Urothelium cell line (cell line): ENCODE data around the gene ALX4.

Experiments
- DNase-seq: peaks from one replicate; pipeline ENCODE4 v3.0.0; 2011; ENCODE audit warnings: low spot score, mixed read lengths
- FAIRE-seq: peaks from 2 replicates; lab custom pipeline; 2011; peaks lifted over from hg19 to GRCh38; lab: Jason Lieb, UNC

The ALX4 gene

DNA sequence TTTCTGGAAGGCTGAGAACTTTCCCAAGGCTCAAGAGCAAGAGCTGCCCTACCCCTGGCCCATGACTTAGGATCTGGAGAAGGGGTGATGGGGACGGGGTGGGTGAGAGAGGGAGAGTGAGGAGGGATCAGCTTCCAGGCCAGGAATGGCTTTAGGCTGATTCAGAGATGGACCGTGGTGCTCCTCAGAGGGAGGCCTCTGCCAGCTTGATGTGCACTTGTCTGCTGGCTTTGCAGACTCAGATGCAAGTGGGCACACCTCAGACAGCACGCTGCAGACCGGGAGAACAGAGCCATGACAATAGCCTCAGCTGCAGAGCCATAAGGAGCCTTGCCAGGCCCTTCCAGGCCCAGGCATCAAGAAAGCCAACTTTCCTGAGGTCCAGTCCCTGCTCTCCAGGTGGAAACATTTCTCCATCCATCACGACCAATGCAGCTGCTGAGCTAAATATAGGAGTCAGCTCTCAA lies 41.3 kb downstream of the ALX4 start:
- FAIRE-seq, result no peak
- DNase-seq, result no peak

DNA sequence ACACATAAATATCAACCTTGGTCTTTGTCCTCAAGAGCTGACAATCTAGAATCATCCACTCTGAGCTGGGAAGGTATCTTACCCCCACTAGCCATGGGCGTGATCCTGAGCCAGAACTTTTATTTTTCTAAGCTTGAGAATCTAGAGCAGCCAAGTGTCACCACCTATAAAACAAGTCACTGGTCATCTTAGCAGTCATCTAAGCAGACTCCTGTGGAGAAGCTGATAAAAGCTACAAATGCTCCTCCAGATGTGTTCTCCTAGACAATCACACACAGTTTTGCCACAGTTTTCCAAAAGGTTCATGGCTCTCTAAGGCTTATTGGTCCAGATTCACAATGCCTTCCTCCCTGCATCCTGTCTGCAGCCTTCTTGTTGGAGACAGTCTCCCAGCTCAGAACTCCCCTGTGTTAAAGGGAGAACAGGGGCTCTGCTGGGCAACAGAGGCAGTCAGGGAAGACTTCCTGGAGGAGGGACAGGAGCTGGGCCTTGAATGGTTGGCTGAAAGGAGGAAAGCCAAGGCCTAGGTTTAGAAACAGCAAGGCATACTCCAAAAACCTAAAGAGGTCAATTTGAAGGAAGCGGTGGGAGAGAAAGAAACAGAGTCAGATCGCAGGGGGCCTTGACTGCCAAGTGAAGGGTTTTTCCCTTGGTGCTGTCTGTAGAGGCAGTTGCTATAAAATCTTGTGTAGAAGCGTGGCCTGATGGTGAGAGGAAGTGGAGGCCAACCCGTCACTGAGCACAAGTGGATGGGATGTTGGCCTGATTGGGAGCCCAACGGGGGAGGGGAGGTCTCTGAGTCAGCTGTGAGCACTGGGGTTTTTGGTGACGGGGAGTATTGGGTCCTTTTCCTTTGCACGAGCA lies 42.0 kb downstream of the ALX4 start:
- no peak for FAIRE-seq
- no peak for DNase-seq

DNA sequence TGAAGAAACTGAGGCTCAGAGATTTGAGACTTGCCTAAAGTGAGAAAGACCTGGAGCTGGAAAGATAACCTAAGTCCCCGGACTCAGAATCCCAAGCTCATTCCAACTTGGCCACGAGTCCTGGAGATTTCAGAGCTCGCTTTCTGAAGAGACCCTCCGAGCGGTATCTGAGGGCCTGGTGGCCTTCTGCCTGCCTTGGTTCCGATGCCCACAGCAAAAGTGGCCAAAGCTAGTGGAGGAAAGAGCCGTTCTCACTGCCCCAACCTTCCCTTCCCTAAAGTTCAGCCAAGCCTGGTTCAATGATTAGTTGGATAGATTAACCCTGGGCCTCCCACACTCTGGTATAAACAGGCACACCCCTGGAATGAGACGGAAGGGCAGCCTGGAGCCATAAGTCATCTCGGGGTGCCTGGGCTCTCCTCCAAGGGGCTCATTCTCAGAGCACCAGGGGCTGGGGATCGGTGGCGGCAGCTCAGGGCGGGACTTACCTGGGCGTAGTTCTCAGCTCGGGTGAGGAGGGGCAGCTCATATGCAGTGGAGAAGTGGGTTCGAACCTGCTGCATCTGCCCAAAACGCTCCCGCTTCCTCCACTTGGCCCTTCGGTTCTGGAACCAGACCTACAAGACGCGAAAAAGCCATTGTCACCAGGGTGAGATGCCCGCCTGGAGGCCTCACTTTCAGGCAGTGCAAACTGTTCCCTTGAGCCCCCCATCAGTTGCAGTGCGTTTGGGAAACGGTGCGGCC lies 42.8 kb downstream of the ALX4 start:
- FAIRE-seq (no peak), DNase-seq (no peak)

DNA sequence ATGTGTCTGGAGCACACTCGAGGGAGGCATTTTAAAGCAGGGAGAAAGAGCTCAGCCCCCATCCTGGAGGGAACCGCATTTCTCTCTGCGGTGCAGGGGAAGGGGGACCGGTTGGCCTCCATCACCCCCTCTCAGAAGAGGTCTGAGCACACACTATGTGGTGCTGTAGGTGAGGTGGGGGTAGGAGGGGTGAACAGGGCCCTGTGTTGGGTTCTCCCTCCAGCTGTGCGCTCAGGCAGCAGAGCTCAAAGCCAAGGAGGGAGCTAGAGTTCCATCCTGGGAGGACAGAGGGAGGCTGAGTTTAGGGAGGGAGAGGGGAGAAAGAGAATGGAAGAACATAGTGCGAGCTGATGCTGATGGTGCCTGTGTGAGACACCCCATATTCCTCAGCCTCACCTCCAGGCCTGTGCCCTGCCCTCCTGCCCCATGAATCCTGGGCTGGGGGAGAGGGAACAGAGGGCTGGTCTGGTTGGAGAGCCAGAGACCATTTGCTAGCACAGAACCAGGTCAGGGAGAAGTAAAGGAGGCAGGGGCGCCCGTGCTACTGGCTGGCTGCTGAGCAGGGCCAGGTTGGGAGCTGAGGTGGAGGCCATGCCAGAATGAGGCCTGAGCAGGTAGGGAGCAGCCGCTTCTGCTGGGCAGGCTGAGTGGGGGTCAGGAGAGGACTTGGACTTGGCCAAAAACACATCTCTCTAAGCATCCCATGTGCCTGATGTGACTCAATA lies 43.7 kb downstream of the ALX4 start:
- DNase-seq (no peak), FAIRE-seq (no peak)

DNA sequence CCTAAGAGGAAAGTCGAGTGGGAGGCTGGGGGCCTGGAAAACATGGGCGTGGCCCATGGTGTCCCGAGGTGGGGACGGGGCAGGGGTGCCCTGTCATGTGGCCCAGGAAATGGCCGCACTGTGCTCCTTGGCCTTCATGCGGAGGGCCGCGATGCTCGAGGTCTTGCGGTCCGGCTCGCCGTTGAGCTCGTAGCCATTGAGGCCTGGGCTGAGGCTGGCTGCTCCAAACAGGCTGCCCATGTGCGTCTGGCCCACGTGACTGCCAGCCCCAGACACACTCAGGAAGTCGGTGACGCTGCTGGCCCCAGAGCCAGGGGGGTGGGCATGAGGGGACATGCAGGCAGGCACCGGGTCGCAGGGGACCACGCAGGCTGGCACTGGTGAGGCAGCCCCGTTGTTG lies 45.2 kb downstream of the ALX4 start:
- no peak for DNase-seq

DNA sequence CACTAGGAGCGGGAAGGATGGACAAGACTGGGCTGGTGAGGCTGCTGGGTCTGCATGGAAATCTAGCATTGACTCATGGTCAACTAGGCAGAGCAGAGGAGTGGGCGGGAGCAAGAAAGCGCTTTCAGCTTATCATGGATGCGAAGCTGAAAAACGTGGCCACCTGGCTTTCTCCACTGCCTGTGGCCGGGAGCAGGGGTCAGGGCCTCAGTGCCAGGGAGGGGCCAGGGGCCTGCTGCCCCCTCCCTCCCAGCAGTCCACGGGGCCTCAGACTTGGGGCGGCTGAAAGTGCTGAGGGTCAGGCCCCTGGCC lies 45.5 kb downstream of the ALX4 start:
- FAIRE-seq, result no peak

More for the DNA sequence above, 45.2 kb downstream of the ALX4 start:
- FAIRE-seq, result no peak

DNA sequence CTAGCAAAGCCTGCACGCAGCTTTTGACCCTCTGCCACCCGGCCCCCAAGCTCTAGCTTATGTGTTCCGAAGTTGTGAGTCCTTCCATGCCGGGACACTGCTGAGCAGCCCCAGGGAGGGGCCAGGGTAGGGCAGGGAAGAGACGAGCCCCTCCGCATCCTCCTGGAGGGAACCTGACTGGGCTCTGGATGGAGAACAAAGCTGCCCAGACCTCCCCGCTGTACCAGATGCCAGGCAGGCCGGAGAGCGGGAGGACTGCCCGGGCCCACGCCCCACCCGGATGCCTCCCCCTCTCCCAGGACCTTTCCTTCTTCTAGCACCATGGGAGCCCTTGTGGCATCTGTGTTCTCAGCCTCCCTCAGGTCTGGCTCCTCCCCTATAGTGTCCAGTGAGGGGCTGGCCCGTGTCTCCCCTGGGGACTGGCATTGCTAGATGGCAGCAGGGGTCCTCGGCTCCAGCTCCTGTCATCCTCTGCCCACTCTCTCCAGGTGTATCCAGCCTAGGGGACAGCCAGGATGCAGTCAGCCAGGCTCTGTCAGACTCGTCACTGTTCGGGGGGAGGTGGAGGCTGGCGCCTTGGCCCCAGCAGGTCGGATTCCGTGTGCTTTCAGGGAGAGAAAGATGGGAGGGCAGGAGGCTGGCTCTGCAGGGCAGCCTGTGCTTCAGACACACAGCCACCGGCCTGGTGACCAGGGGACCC lies 46.1 kb downstream of the ALX4 start:
- DNase-seq (no peak), FAIRE-seq (no peak)

More for the DNA sequence above, 45.5 kb downstream of the ALX4 start:
- no peak for DNase-seq

DNA sequence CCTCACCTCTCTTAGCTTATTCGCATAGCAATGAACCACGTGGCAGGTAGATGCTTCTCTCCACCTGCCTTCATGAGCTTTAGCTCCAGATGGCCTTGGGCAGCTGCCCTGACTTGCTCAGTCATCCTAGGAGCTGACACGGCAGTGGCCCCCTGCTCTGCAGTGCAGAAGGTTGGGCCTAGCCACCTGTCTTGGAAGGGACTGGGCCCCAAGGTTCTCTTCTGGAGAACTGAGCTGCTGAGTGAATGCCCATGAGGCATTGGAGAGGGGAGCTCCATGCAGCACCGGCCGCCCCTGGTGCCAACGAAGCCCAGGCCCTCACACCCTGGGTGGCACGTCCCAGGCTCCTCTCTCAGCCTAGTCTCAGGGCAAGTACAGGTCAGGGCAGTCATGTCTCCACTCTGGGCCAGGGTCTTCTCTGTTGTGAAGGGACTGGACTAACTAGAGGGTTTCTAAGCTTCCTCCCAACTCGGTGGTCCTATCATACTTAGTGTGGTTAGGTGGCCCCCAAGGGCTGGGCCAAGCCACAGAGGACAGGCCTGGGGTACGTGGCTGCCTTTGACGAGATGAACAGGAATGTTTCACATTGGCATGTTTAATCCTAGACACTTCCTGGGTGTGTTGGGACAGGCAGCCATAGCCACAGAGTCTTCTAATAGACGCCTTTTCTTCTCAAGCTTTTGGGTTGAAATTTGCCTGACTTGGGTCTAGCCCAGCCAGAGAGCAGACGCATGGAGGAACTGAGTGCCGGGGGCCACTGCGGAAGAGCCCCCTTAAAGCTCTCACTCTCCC lies 47.9 kb downstream of the ALX4 start:
- DNase-seq (no peak), FAIRE-seq (no peak)

DNA sequence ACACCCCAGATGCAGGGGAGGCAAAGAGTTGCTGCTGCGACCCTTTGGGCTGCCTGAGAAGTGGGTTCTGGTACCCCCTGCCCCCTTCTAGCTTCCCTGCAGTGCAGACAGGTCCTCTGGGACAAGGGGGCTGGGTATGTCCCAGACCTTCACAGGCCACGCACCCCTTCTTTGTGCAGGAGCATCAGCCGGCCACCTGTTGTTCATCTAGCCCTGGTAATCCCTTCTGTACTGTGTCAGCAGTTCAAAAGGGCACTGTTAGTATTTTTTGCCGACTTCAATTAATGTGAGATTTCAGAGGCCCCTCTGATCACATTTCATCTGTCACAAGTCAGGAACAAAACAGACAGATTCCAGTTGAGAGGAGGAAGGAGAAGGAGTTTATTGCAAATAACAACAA lies 49.9 kb downstream of the ALX4 start:
- FAIRE-seq, result no peak
- DNase-seq, result no peak

DNA sequence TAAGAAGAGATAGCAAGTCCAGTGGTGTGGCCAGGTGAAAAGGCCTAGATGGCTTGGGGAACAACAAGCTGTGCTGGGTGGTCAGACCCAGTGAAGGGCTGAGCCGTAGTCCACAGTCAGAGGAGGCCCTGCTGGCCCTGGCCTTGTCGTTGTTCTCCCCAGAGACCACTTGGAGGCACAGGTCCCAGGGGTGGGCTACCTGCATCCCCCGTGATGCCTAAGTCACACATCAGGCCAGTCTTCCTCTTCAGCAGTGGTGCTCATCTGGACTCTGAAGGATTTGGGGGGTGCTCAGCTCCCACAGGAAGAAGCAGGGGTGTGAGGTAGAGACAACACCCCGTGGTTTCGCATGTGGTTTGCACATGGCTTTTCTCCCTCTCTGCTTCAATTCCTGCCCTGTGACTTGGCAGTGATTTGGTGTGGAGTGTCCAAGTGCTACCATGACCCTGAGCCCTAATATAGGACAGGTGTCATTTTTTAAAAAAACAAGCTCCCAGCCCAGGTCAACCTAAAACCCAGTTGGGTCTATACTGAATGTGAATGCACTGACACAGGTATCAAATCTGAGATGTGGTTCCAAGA lies 51.0 kb downstream of the ALX4 start:
- FAIRE-seq (no peak), DNase-seq (no peak)

DNA sequence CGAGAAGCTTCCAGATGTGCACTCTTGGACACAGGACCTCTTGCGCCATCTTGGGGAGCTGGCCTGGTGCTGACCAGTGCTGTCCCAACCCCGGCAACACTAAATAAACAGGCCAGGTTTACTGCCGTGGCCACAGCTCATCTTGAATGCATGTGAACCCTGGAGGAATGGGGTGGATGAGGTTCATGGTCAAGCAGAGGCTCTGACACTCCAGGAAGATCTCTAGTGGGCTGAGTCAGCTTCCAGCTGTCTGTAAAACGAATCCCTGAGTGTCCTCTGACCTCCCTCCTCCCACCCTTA lies 51.8 kb downstream of the ALX4 start:
- DNase-seq, result no peak
- no peak for FAIRE-seq

DNA sequence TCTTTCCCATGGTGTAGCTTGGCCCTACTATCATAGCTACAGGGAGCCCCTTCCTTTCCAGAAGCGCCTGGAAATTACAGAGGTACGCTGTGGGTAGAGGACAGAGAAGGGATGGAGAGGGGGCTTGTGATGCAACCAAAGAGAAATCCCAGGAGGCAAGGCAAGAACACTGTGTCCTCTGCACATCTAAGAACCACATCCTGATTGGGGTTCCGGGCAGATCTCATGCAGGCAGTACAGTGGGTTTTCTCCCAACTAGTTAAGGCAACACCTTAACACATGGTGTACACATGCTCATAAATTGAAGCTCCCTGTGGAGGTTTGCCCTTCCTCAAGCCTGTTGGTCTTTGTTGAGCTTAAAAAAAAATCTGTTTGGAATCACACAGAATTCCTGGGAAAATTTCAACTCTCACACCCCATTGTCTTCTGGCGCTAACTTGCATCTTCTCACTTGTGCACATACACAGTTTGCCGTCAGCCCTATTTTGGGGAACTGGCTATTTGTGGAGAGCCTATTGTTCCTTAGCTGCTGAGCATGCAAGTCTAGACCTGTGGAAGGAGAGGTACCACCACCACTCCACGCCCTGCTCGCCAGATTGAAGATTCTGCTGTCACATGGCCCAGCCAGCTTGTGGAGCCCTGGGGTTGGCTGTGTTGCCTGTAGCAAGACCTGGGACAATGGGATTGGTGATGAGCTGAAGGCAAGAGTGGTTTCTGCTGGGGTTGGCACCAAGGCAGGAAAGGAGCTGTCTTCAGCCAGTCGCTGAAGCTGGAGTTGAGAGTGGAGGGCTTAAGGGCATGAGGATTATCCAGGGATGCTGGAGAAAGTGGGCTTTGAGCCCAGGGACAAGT lies 52.4 kb downstream of the ALX4 start:
- FAIRE-seq (no peak), DNase-seq (no peak)

DNA sequence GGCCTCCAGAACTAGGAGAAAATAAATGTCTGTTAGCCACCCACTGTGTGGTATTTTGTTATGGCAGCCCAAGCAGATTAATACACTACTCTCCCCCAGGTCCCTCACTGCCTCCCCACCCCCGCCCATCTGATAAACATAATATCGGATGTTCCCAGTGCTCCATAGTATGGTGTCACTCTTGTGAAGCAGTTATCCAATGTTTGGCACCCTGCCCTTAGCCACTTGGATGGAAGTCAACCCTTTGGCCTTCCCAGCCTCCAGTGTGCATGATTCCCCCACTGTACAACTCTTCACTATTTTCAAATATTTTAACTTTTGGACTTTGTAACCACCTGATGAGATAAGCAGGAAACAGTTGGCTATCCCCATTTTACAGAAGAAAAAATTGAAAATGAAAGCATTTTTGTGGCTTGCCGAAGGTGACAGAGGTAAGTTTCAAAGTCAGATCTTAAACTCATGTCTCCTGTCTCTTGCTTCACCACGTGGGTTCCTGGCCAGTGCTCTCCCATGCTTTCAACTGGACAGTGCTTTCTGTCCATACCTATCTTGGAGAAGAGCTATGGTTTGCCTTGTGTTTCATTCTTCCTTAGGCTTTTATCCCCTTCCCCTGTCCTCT lies 53.2 kb downstream of the ALX4 start:
- no peak for FAIRE-seq
- no peak for DNase-seq

DNA sequence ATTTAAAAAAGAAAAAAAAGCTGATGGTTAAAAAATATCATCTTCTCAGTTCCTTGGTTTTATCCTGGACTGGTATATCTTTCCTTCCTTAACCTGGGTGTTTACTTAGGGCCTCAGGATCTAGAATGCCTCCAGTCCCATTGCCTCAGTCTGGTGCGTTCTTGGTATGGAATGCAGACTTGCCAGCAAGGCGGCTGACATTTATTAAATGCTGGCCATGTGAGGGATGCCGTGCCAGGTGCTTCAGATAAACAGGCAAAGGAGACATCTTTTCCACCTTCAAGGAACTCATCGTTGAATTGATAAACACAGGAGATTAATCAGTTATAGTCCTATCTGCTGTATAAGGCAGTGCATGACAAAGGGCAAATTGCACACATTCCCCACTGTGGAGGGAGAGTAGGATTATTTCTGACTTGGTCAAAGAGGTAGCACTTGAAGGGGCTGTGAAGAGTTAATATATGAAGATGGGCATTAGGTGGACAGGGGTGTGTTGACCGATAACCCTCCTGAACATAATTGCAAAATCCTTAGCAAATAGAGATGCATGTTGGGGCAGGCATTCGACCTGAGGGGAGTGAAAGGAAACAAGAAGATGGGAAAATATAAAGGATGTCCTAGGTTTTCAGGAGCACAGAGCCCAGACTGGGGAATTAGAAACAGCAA lies 54.4 kb downstream of the ALX4 start:
- no peak for FAIRE-seq
- no peak for DNase-seq

DNA sequence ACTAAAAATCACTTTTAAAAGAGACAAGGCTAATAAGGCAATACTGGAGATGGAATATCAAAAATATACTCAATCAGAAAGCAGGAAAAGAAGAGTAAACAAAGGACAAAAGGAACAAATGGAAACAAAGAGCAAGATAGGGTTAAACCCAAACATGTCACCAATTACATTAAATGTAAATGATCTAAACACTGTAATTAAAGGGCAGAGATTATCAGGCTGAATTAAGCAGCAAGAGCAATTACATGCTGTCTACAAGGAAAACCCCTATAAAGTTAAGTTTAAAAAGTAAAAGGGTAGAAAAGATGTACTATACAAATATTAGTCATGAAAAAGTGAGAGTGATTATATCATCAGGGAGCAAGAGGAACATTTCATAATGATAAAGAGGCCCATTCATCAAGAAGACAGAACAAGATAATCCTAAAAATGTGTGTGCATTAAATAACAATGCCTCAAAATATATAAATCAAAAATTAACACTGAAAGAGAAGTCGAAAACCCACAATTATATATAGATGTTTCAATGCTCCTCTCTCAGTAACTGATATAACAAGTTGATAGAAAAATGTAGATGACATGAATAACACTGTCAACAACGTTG lies 56.8 kb downstream of the ALX4 start:
- FAIRE-seq (no peak), DNase-seq (no peak)

DNA sequence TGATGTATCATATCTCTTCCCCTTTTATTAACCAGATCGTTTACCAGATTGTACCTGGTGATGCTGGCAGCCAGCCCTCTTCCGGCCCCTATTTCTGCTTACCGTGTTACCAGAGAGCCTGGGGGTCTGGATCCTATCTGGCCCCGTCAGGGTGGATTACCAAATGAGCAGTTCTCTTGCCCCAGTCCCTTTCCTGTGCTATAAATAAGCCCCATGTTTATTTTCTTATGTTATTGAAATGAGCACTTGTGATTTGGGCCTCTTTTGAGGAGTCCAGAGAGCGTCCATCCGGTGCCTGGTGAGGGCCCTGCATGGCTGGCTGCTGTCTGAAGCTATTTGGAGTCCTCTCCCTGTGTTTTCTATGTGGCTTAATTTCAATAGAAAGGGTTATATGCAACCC lies 59.5 kb downstream of the ALX4 start:
- FAIRE-seq (no peak), DNase-seq (no peak)

DNA sequence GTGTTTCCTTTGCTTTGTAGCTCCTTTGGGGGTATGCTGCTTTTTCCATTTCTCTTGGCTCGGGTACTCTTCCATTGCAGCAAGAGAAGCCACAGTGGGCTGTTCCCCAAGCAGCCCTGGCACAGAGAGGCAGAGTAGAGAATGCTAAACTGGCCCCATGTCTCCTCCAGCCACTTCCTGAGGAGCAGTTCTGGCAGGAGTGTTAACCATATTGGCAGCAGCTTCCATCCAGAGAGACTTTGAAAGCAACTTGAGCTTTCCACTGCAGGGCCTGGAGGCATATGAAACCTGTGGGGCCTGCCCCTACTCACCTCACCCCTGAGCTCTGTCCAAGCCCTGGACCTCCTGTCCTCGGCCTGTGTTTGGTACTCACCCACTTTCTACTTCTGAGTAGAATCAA lies 61.8 kb downstream of the ALX4 start:
- DNase-seq (no peak), FAIRE-seq (no peak)

DNA sequence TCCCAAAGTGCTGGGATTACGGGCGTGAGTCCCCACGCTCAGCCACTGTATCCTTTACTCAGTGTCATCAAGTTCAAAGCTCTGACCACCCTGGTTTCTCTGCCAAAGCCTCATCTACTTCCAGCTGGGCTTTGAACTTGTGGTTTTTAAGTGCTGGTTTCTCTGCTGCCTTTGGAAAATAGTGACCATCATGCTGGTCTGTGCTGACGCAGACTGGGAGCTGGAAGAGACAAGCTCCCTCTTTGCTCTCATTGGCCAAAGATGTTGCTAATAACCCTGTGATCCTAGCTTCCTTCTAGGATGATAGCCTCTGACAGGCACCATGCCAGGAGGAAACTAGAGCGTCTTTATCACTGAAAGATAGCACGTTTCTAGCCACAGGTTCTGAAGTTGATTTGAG lies 62.4 kb downstream of the ALX4 start:
- no peak for FAIRE-seq
- DNase-seq, result no peak
